AG04450 (cell line): Measurements from ENCODE around the gene IDS. TPM values are rescaled to one million over a fixed set of nuclear protein-coding genes. Genes with fewer than 3 reads are reported as not detected.

ENCODE experiments used
- CTCF ChIA-PET: fragments of 300-600, 350-600 bp; formaldehyde crosslinking; extraction: SDS; loops from one replicate; lab custom pipeline; 2022; ENCODE audit warnings: antibody characterized with exemption, inconsistent platforms; lab: Charles Lee
- POLR2A ChIA-PET: fragments of 350-600 bp; formaldehyde crosslinking; extraction: SDS; loops from one replicate; lab custom pipeline; 2021; ENCODE audit warnings: antibody characterized with exemption, inconsistent platforms; lab: Yijun Ruan, JAX
- DNase-seq: peaks from one replicate; pipeline ENCODE4 v3.0.0-alpha.2; 2011; ENCODE audit warnings: low read depth, low spot score
- H3K27ac ChIP-seq: one replicate; pipeline ENCODE4 v1.5.1; 2012; ENCODE audit warnings: low read depth, low read length, control low read depth
- H3K27me3 ChIP-seq: one replicate; pipeline ENCODE4 v1.6.0; 2012; ENCODE audit warnings: low read length; ENCODE audit not compliant: control insufficient read depth, insufficient read depth
- H3K4me3 ChIP-seq: 2 replicates; pipeline ENCODE4 v1.5.1; 2011; ENCODE audit warnings: mild to moderate bottlenecking, low read depth, low read length, control low read depth
- H3K9me3 ChIP-seq: 2 replicates; pipeline ENCODE4 v1.5.1; 2012; ENCODE audit warnings: low read length; ENCODE audit not compliant: control insufficient read depth, insufficient read depth
- polyA plus RNA-seq: library from polyadenylated mRNA; depleted of rRNA; stranded (reverse); fragments of >200 nt; gene quantifications from 2 replicates; pipeline ENCODE4 v1.2.3, GENCODE V29; 2011
- TF ChIP-seq, protein P1 (sequence below): IDR thresholded peaks from 2 replicates; pipeline ENCODE4 v1.5.1; 2011; ENCODE audit warnings: low read depth, low read length, control low read depth, inconsistent platforms

IDS gene
- polyA plus RNA-seq, 1 experiment: 75.7 TPM

DNA sequence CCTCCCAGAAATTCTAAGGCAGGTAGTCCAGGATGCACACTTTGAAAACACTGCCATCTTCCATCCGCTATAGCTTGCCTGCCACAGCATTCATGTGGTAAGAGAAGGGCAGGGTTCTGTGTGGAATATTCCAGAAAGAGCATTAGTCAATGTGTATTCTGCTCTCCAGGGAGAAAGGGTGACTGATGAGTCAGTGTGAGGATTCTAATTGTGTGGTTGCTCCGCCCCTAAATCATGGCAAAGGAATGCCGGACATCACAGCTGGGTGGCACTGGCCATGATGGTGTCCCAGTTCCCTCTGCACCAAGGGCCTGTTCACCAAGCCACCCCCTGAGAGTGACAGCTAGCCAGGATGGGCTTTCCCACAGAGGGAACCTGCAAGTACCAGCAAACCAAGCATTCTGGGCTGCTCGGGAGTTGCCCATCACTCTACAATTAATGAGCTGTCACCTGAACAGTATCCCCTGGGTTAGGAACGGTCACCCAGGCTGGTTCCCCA lies 9.5 kb downstream of the IDS start:
- ChIA-PET POLR2A (no interaction called here), CTCF (interaction anchor here (1.2 kb wide), 1 partner anchor 24 kb away, joined by 4 read pairs; no protein-coding TSS in a partner anchor)
- Histone ChIP-seq H3K27me3 (no peaks in the 10 kb centered on the region), H3K4me3 (no peak overlapping the region), H3K27ac (peak overlapping the region; percentile 68), H3K9me3 (no peaks in the 10 kb centered on the region)
- DNase-seq: no peak
- TF ChIP-seq, protein P1, sequence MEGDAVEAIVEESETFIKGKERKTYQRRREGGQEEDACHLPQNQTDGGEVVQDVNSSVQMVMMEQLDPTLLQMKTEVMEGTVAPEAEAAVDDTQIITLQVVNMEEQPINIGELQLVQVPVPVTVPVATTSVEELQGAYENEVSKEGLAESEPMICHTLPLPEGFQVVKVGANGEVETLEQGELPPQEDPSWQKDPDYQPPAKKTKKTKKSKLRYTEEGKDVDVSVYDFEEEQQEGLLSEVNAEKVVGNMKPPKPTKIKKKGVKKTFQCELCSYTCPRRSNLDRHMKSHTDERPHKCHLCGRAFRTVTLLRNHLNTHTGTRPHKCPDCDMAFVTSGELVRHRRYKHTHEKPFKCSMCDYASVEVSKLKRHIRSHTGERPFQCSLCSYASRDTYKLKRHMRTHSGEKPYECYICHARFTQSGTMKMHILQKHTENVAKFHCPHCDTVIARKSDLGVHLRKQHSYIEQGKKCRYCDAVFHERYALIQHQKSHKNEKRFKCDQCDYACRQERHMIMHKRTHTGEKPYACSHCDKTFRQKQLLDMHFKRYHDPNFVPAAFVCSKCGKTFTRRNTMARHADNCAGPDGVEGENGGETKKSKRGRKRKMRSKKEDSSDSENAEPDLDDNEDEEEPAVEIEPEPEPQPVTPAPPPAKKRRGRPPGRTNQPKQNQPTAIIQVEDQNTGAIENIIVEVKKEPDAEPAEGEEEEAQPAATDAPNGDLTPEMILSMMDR: no peak

DNA sequence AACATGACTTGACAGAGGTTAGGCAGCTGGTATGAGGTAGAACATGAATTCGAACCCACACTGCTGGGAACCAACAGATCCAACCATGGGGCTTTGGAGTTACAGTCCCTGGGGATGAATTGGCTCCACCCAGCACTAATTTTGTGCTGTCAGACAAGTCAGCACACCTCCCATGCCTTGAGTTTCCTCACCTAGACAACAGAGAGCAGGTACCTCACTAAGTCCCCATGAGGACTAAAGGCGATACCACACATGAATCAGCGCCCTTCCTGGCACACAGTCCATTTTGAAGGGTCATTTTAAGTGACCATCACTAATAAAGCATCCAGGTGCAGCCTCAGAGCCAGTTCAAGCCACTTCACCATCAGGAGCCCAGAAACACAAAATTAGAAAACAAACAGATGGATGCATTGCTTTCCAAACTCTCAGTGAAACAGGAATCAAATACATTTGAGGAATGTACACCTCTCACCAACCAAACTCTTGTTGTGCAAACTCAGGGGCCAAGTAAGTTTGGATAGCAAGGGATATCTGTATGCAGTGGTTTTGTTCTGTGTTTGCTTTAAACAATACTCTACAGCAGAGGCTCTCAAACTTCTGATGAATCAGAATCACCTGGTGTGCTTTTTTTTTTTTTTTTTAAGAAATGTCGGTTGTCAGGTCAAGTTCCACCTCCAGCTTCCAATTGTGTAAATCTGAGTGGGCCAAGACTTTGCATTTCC lies 10.1 kb downstream of the IDS start:
- ChIA-PET CTCF (interaction anchor here (1.2 kb wide), 1 partner anchor 24 kb away, joined by 4 read pairs; no protein-coding TSS in a partner anchor), POLR2A (no interaction called here)
- DNase-seq: no peak
- Histone ChIP-seq H3K27ac (peak overlapping the region; percentile 68), H3K27me3 (no peaks in the 10 kb centered on the region), H3K9me3 (no peaks in the 10 kb centered on the region), H3K4me3 (no peak overlapping the region)
- TF ChIP-seq, protein P1: no peak

DNA sequence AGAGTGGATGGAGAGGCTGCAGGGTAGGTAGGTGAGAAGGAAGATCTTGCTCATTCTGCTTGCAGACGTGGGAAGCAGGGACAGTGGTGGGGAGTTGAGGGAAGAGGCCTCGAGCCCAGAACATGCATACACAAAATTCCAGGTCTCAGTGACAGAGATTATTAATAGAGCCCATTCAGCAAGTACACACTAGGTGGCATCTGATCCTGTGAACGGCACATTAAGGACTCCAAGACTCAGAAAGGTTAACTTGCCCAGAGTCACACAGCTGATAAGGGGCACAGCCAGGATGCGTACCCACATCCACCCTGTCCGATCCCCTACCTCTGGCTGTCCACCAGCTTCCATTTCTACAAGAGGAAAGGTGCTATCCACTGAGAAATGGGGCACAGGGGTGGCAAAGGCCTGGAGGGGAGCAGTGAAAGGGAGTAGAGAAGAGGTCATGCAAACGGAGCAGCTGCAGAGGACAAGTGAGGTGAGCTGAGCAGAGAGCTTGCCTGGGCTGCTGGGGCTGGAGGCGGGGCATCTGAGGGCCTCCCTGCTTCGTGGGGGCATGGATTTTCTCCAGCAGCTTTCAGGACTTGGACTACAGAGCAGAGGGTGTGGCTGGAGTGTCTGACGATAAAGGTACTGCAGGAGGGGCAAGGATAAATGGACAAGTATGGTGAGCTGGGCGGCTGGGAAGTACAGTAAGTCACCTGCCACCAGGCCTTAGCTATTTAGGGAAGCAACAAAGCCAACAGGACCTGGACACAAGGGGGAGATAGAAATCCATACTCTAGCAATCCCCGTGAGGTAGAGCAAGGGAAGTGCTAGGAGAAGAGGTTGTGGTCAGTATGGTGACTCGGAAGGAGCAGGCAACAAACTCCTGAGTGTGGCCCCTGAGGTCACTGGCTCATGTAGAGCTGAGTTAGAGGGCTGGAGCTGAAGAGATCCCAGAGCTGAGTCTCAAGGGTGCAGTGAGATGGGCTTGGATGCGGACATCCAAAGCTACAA lies 11.2 kb downstream of the IDS start:
- DNase-seq: no peak
- ChIA-PET POLR2A (no interaction called here), CTCF (interaction anchor here (1.2 kb wide), 1 partner anchor 22 kb away, joined by 4 read pairs; no protein-coding TSS in a partner anchor)
- Histone ChIP-seq H3K27ac (no peak overlapping the region), H3K4me3 (no peak overlapping the region), H3K9me3 (no peaks in the 10 kb centered on the region), H3K27me3 (no peaks in the 10 kb centered on the region)
- TF ChIP-seq, protein P1: no peak

DNA sequence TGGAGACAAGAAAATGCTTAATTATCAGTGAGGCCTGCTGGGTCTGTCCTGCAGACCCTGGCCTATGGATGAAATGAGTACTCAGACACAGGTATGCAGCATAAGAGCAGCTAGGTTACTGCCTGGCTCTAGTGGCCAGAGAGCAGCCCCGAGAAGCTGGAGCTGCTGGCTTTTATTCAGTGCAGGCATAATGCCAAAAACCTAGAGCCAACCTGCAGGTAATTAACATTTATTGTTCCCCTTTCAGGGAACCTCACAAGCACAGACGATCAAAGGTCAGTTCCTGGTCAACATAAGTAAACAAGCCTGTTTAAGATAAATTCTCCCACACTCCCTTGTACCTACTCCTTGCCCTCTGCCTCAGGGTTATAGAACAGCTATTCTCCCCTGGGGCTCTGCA lies 13.3 kb downstream of the IDS start:
- H3K9me3 ChIP-seq: no peaks in the 10 kb centered on the region
- DNase-seq: no peak
- ChIA-PET POLR2A (no interaction called here), CTCF (no interaction called here)
- H3K27ac ChIP-seq: no peak overlapping the region
- TF ChIP-seq, protein P1: no peak
- no peak overlapping the region for H3K4me3 ChIP-seq
- H3K27me3 ChIP-seq: no peaks in the 10 kb centered on the region
